ENCODE results near the gene PLA2G2F.
"Not testable (repeated sequence)": the region's sequence is repeated elsewhere in the genome, so short reads cannot be mapped to it uniquely, and the experiment has no call there.

Gene PLA2G2F

DNA sequence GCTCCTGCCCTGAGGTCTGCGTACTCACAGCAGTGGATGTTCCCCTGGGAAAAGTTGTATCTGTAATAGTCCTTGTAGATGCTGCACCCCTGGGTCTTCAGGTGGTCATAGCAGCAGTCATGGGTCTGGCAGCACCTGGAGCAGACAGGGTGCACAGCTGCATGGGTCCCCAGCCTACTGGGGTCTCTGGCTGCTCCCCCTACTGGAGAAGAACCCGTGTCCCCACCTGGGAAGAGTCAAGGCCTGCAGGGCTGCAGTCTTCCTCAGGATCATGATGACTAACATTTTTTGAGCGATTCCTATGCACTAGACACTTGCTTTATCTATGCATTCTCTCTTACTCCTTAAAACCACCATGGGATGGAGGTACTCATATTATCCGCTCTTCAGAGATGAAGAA is 23.6 kb upstream of the PLA2G2F start:
- no peak for DNase-seq

DNA sequence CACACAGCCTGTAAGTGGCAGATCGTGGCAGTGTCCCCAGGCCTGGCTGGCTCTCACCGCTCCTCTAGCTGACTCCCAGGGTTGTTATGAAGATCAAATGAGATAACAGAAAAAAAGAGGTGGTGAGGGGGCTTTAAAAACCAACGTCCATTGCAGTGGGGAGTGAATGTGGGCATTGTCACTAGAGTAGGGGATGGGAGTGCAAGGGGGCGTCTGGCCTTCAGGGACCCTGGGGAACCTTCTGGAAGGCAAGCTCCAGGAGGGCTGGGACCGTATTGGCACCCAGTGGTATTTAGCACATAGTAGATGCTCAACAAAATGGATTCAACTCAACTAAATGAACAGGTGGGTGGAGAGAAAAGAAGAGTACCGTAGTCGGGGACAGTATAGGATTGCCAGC is 23.2 kb upstream of the PLA2G2F start:
- no peak for DNase-seq

DNA sequence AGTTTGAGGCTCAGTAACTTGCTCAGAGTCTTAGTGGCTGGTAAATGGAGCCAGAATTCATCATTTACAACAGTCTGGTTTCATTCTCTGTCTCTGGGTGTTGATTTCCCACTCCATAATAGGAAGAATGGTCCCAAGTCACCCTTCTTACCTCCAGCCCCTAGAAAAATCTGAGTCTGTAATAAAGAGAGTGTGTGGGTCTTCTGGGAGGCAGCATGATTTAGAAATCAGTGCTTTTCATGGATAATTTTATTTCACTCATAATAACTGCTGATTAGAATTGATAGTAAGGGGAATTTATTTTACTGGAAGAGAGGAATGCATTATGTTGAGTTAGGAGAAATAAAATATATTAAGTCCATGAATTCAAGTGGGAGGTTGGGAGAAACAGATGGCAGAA is 21.9 kb upstream of the PLA2G2F start:
- DNase-seq: no peak

DNA sequence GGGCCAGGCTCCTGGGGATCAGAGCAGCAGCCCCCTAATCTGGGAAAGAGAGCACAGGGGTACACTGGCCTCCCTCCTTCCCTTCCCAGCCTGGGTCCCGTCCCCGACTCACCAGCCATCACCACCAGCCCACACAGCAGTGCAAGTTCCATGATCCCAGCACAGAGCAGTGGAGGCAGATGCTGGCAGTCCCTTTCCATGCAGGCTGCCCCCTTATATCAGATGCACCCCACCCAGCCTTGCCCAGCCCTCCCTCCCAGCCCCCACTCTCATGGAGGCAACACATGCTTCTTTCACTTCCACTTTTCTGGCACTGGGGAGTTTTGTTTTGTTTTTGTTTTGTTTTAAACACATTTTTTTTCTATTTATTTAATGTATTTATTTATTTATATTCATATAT is 19.8 kb upstream of the PLA2G2F start, which contains the start of gene PLA2G2D:
TSS of gene PLA2G2D (minus strand) at position 190 of the 400 bp plus-strand sequence. CDS start at position 152, 38 bp downstream.
- no peak for DNase-seq

DNA sequence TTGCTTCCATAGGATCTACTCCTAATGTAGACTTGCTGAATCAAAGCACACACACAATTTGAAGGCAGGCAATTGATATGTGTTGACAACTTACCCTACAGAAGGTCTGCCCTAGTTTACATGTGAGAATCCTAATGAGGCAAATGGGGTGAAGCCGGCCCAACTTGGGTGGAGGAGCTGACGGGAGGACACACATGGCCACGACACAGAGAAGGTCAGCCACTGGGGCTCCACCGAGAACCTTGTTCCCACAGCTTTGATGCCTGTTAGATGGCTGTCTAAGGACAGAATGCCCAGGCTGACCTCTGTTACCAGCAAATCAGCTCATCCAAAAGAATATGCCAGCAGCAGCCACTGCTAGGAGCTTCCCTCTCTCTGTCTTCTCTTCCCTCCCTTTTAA is 18.3 kb upstream of the PLA2G2F start:
- DNase-seq: no peak

DNA sequence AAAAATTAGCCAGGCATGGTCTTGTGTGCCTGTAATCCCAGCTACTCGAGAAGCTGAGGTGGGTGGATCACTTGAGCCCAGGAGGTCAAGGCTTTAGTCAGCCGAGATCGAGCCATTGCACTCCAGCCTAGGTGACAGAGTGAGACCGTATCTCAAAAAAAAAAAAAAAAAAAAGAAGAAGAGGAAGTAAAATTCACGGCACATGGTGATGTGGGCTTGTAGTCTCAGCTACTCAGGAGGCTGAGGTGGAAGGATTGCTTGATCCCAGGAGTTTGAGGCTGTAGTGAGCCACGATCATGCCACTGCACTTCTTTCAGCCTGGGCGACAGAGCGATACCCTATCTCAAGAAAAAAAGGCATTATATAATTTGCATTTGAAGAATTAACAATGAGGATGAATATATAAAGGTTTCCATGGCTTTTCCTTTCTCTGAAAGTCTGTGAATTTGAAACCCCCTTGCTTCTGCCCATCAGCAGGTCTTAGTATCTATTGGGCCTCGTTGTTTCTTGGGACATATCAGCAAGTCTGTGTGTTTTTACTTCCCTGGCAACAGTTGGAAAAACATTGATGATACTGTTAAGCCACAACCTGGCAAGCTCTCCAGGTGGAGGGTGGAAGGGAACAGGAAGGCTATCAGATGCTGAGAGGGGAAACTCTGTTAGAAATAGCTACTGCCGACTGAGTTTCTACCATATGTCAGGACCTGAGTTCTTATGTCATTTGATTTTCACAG is 15.2 kb upstream of the PLA2G2F start:
- DNase-seq: no peak

DNA sequence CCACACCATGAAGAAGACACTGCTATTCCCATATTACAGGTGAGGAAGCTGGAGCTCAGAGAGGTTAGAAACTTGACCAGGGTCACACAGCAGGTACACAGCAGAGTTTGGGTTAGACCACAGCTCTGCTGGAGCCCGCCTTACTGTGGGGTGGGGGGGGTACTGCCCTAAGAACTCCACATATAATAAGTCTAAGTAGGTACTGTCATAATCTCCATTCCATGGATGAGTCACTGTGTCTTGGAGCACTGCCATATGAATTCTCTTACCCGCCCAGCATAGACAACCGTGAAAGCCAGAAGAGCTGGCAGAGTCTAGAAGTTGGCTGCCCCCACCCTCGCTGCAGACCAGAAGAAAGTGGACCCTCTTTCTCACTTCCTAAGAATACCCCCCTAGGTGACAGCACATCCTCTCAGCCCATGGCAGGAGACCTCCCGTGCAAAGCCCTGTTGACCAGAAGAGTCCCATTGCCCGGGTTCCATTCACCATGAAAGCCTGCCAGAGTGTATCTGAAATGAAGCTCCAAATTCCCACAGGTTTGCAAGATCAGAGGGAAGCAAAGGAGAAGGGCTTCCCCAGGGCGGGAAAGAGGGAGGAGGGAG is 14.6 kb upstream of the PLA2G2F start:
- no peak for DNase-seq

DNA sequence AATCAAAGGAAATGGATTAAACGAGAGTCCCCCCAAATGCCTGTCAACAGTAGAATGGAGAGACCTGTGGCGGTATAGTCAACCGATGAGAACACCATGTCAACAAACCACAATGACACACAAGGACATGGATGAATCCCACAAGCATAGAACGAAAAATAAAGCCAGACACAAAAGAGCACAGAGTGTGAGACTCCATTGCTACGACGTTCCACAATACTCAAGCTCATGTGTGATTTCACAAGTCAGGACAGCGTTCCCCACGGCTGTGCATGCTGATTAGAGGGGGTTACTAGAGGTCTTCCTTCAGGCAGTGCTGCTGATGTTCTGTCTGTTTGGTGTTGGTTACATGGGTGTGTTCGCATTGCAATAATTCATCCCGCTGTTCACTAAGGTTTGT is 14.0 kb upstream of the PLA2G2F start:
- DNase-seq: no peak

DNA sequence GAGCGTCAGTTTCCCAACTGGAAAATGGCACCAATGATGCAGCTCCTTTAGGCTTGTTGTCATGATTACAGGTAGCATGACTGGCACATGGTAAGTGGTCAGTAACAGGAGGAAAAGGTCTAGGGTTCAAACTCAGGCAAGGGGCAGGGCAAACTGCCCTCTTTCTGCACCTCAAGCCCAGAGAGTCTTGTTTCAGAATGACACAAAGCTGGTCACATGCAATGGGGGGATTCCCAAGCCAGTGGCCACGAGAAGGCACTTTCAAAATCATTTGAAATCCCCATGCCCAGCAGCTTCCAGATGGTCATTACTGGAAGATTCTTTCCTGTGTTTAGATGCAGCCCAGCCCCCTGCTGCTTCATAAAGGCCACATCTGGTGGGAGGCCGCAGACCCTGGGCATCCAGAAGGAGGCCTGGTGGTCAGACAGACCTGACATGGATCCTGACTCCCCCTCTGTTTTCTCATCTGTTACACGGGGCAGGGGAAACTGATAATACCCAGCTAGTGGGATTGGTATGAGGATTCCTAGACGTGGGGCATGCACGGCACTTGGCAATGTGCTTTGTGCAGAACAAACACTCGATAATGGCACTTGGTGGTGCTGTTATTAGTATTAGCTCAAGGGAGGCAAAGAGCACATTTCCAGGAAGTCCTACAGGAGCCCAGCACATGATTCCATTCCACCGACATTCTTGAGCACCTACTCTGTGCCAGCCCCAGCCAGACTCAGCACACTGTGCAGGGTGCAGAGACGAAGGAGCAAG is 12.9 kb upstream of the PLA2G2F start:
- DNase-seq: no peak

DNA sequence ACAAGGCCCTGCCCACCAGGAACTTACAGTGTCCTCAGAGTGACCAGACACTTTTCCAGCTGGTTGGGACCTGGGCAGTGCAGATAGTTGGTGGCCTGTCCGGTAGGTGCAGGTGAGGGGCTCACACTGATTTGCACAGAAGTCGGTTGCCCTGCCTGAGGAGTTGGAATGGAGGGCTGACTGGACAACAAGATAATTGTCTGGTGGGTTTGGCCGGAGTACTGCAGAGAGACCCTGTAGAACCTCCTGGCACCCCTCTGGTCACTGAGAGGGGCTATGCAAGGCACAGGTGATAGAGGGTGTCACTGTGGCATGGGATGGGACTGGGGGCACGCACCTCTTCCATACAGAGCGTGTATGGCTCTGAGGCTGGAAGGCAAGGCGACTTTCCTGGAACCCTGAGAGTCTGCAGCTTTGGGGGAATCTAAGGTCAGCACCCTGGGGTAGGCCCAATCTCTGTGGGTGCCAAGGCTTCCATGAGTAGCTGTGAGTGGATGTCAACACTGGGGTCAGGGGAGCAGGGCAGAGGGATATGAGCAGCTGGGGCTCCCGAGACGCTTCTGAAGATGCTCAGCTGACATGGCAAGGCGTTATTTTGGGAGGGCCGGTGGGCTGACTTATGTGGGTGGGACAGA is 12.2 kb upstream of the PLA2G2F start:
- DNase-seq: no peak

DNA sequence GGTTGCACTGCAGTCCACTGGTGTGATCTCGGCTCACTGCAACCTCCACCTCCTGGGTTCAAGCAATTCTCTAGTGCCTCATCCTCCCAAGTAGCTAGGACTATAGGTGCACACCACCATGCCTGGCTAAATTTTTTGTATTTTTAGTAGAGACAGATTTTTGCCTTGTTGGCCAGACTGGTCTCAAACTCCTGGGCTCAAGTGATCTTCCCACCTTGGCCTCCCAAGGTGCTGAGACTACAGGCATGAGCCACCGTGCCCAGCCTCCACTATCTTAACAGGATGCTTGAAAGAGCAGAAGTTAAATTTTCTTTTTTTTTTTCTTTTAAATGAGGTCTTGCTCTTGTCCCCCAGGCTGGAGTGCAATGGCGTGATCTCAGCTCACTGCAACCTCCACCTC is 8.6 kb upstream of the PLA2G2F start:
- not testable (repeated sequence) for DNase-seq

DNA sequence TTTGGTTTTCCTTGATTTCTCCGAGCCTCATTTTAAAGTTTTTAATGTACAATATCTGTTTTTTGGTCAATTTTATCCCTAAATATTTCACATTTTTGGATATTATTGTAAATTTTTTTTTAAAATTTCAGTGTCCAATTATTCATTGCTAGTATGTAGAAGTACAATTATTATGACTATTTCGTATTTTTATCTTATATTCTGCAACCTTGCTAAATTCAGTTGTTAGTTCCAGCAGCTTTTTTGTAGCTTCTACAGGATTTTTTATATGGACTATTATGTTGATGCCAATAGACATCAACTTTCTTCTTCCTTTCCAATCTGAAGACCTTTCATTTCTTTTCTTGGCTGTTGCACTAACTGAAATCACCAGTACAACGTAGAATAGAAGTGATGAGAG is 4.1 kb upstream of the PLA2G2F start:
- no peak for DNase-seq

DNA sequence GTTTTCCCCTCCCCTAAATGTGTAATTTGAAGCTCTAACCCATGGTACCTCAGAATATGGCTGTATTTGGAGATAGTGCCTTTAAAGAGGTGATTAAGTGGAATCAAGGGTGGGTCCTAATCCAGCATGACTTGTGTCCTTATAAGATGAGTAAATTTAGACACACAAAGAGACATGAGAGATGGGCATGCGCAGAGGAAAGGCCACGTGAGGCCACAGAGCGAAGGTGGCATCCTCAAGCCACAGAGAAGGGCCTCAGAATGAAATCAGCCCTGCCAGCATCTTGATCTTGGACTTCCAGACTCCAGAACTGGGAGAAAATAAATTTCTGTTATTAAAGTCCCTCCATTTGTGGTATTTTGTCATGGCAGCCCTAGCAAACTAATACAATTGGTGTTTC is 2.9 kb upstream of the PLA2G2F start:
- DNase-seq: no peak

DNA sequence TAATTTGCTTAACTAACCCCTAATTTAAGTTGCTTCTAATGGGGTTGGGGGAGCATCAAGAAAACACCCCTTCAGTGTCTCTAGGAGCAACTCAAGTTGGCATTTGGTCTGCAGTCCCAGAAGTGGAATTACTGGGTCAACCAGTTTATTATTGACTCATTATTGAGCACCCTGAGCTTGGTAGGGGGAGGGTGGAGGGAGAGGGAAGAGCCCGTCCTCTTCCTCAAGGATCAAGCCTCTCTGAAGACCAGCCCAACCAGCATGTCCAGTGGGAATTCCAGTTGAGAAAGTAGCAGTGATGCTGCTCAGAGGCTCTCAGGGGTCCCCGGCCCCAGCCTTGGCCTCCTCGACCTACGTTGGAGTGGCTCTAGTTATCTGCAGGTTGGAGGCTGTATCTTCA is 2.1 kb upstream of the PLA2G2F start:
- no peak for DNase-seq

DNA sequence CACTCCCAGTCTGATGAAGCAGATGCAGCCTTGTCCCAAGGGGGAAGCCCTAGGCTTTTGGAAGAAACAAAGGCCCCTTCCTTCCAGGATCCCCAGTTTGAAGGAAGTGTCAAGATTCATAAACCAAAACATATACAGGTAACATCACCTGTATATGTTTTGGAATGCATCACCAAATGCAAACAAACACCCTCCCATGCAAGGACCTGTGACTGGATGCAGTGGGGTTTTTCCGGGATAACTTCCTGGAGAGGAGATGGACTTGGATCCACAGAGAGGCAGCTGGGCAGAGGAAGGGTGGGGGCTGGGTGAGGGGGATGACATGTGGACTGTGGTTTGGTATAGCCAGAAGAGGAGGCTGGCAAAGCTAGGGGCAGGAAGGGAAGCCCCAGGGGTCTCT is 1.5 kb upstream of the PLA2G2F start:
- no peak for DNase-seq

DNA sequence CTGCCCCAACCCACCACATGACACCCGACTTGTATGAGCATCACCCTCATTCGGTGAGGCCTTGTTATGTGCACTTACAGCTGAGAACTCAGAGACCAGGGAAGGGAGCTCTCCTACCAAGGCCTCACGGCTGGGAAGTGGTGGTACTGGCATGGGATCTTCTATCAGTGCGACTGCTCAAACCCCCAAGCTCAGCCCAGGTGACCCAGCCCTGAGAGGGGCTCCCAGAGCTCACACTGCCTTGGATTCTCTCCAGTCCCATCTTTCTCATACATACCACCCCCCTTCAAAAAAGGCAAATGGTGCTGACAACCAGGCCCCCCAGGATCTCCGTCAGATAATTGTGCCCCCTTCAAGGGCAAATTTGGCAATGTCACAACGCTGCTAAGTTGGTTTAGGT is 777 bp upstream of the PLA2G2F start:
- no peak for DNase-seq

DNA sequence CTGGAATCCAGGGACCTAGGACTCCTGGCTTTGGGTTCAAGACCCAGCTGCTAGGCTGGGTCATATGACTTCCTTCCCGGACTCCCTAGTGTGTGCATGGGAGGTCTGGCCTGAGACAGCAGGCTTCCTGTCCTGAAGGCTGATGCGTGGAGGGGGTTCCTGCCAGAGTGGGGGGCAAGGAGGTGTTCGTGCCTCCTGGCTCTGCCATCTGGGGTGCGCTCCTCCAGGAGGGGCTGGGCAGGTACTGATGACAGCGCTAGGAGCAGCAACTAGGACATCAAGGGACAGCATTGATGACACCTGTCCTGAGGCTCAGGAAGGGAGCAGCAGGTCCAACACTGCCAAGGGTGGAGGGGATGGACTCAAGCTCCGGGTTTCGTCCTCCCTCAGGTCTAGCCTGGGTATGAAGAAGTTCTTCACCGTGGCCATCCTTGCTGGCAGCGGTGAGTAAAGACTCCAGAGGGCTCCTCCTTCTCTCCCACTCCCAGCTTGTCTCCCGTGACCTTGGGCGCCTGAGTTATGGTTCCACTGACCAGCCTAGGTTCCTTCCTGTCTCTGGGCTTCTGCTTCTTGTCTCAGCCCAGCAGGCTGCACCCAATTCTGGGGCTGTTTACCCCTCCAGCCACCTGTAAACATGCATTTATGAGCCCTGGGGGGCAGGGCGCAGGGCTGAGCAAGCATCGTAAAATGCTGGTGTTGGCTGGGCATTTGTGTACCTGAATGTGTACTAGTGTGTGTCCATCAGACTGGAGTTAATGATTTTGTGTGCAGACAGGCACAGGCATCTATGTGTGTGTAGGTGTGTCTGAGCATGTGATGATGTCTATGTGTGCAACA is 871 bp downstream of the PLA2G2F start:
- no peak for DNase-seq

DNA sequence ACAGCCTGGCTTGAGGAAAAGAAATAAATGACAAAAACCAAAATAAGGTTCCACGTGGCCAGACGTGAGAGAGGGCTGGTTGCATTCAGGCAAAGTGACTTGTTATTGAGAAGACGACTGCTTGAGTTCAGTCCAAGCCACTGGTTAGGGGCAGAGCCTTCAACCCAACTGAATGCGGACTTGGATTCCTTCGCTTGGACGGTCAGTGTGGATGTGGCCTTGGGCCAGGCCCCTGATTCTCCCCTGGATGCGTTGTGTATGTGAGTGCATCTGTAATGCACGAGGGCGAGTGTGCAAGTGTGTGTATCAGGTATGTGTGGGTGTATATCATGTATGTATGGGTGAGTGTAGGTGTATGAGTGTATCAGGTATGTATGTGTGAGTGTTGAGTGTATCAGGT is 1.9 kb downstream of the PLA2G2F start:
- DNase-seq: no peak

DNA sequence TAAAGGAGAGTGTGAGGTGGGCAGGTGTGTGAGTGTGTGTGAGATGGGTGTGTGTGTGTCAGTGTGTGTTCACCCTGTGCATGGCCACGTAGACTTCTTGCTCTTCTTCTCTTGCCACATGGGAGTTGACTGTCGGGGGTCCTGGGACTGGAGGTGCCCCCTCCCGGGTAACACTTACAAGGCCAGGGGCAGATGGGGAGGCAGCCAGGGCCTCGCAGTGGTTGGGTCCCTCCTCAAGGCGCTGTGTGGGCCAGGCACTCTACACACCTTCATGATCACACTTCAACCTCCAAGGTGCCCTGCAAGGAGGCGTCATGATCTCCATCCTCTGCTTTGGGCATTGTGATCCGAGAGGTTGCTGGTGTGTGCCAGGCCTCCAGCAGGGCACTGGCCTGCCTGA is 2.3 kb downstream of the PLA2G2F start:
- no peak for DNase-seq

DNA sequence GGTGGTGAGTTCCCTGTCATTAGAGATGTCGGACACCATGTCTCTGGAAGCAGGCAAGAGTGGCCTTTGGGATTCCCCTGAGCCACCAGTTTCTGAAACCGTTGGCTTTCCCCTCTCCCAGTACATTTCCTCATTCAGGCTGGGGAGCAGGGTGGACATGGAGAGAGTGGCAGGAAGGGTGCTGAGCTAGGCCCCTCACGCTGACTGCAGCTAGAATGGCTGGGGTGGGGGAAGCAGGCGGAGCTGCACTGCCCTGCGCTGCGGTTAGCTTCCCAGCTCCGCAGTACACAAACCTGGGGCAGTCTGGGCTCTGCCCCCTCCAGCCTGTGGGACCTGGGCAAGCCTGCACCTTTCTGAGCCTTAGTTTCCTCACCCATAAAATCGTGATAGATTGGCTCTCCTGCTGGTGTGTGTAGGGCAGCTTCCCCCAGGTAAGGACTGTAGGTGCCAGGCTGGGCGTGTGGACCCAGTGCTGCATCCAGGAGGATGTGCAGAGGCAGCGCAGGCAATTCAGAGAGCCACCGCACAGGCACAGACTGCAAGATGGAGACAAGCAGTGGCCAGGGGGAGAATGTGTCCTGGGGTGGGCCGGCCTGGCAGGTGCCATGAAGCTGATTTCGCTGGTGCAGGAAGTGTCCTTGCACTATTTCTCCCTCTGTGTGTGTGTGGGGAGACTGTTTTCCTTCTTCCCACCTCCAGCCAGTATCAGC is 3.0 kb downstream of the PLA2G2F start:
- no peak for DNase-seq

DNA sequence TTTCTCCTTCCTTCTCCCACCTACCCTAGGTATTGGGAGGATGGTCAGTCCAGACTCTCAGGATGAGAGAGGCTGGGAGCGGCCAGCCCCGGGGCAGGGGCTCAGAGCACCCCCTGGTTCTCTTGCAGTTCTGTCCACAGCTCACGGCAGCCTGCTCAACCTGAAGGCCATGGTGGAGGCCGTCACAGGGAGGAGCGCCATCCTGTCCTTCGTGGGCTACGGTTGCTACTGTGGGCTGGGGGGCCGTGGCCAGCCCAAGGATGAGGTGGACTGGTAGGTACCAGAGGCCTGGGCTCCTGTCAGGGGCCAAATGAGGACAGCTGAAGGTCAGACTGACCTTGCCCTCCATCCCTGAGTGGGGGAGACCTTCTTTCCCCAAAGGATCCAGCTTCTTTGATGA is 4.2 kb downstream of the PLA2G2F start:
- no peak for DNase-seq

Data from activated naive CD4-positive, alpha-beta T cell treated with Interleukin-2 at 50 U/mL for 16 hours (primary cell).